A673 (cell line): ENCODE measurements around the gene GAR1. TPM values are rescaled to one million over a fixed set of nuclear protein-coding genes. Genes with fewer than 3 reads are reported as not detected.
"Not testable (repeated sequence)": the region's sequence is repeated elsewhere in the genome, so short reads cannot be mapped to it uniquely, and the experiment has no call there.

Source experiments
- BruUV-seq: library from RNA; stranded (reverse); fragments of 400-500 nt; replicated peaks from 2 replicates; lab custom pipeline; 2021; lab: Mats Ljungman, UMichigan
- CTCF ChIA-PET: fragments of 300-600 bp; sonication (Branson Sonifier 250); formaldehyde crosslinking; loops from one replicate; lab custom pipeline; 2022; ENCODE audit warnings: antibody characterized with exemption; lab: Charles Lee
- POLR2A ChIA-PET: fragments of 300-600 bp; sonication (Branson Sonifier 250); formaldehyde crosslinking; loops from one replicate; lab custom pipeline; 2022; ENCODE audit warnings: antibody characterized with exemption; ENCODE audit not compliant: low non-redundant PET; lab: Charles Lee
- DNase-seq: peaks from one replicate; pipeline ENCODE4 v3.0.0-alpha.2; 2015; ENCODE audit warnings: low spot score
- H3K27ac ChIP-seq: fragments of 200-600 bp; sonication (generic); 2 replicates; pipeline ENCODE4 v1.5.1; 2016; ENCODE audit warnings: mixed run types, low read depth, mild to moderate bottlenecking, mixed read lengths, antibody characterized with exemption, low read length; ENCODE audit not compliant: poor library complexity, severe bottlenecking
- H3K27me3 ChIP-seq: fragments of 200-600 bp; sonication (generic); replicated peaks from 2 replicates; pipeline ENCODE4 v1.6.1; 2017; ENCODE audit warnings: mixed run types, low read depth, mild to moderate bottlenecking, mixed read lengths, antibody characterized with exemption, low read length; ENCODE audit not compliant: insufficient read depth, poor library complexity
- H3K36me3 ChIP-seq: fragments of 200-600 bp; sonication (generic); 2 replicates; pipeline ENCODE4 v1.6.1; 2016; ENCODE audit warnings: mixed run types, mild to moderate bottlenecking, mixed read lengths, antibody characterized with exemption, low read length; ENCODE audit not compliant: insufficient read depth, poor library complexity, severe bottlenecking
- H3K4me1 ChIP-seq: fragments of 200-600 bp; sonication (generic); 2 replicates; pipeline ENCODE4 v1.6.1; 2017; ENCODE audit warnings: mixed run types, mild to moderate bottlenecking, mixed read lengths, antibody characterized with exemption, low read length; ENCODE audit not compliant: insufficient read depth, poor library complexity, severe bottlenecking
- H3K4me3 ChIP-seq: fragments of 200-600 bp; sonication (generic); 2 replicates; pipeline ENCODE4 v1.5.1; 2016; ENCODE audit warnings: low read depth, mixed run types, mild to moderate bottlenecking, mixed read lengths, low read length; ENCODE audit not compliant: poor library complexity, severe bottlenecking
- H3K9me3 ChIP-seq: fragments of 200-600 bp; sonication (generic); 2 replicates; pipeline ENCODE4 v1.6.1; 2016; ENCODE audit warnings: mixed run types, low read depth, mild to moderate bottlenecking, mixed read lengths, antibody characterized with exemption, low read length; ENCODE audit not compliant: poor library complexity, severe bottlenecking
- CTCF ChIP-seq: fragments of 300-800, 200-600 bp; sonication (generic); conservative IDR thresholded peaks from 2 replicates; pipeline ENCODE4 v1.5.1; 2017; ENCODE audit warnings: low read depth, mild to moderate bottlenecking, antibody characterized with exemption, low read length, moderate library complexity, mixed read lengths
- EZH2 ChIP-seq: fragments of 200-600 bp; sonication (generic); IDR thresholded peaks from 2 replicates; pipeline ENCODE4 v1.6.1; 2017; ENCODE audit warnings: borderline replicate concordance, low read depth, mild to moderate bottlenecking, mixed read lengths, antibody characterized with exemption, low read length; ENCODE audit not compliant: poor library complexity, severe bottlenecking
- intact Hi-C: fragments of 100-400 bp; cut with micrococcal nuclease; formaldehyde crosslinking; loops from one replicate; pipeline ENCODE4 v1.10.0; 2022; ENCODE audit not compliant: unreplicated experiment
- total RNA-seq: library from RNA; stranded (reverse); gene quantifications from 2 replicates; pipeline ENCODE4 v1.2.3, GENCODE V29; 2021

Gene GAR1
- total RNA-seq, 1 experiment from 2014 or later = 67.6 TPM

- Histone ChIP-seq H3K4me3 (no peak overlapping the region), H3K27ac (peak overlapping the region; percentile 22), H3K36me3 (no peaks in the 10 kb centered on the region), H3K9me3 (no peaks in the 10 kb centered on the region), H3K4me1 (peaks cover 3% of the 10 kb centered on the region), H3K27me3 (no peaks in the 10 kb centered on the region)
- intact Hi-C loops = no loop called here
- CTCF ChIA-PET = no interaction called here
- BruUV-seq = no TSS peak
- POLR2A ChIA-PET = no interaction called here
- TF ChIP-seq CTCF (no peak), EZH2 (no peak)
- no peak for DNase-seq
These were observed 35.0 kb downstream of the GAR1 start for GRCh38 chr4:109850601-109851000.

DNA sequence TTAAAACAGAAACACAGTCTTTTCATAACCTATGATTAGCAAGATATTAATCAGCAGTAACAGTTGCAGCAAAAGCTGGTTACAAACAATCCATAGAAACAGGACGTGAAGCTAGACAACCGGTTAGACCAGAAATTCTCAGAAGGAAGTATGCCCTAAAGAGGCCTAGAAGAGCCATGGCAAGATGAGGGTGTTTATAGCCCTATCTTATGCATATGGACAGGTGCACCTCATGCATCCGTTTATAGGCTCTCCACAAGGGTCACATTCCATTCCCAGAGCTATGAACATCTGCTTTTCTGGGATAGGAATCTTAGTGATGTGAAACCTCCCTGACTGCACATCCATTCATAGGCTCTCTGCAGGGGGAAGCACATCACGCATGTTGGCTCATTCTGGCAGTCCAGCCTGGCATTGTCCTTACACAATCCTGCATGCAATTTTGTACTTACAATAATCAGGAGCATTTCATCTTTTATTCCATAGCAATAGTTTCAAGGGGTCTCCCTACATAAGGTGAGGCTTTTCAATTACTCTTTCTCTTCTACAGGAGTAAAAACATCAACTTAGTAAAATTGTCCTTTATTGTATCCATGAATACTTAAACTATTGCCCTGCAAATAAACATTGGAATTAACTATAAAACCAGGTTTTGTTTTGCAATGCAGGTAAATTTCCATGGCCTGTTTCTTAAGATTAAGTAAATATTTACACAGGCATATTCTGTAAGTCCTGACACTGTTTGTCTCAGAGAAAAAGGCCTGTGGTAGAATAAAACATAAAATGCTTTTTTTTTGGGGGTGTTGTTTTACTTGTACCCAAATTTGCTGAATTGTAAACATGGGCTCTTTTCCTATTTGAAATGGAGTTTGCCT lies 44.1 kb downstream of the GAR1 start:
- H3K4me1 ChIP-seq, DNase-seq, intact Hi-C loops, BruUV-seq, H3K27me3 ChIP-seq, POLR2A ChIA-PET, H3K36me3 ChIP-seq, CTCF ChIA-PET, H3K27ac ChIP-seq, H3K4me3 ChIP-seq: not testable (repeated sequence)
- H3K9me3 ChIP-seq = peaks cover 11% of the 10 kb centered on the region

DNA sequence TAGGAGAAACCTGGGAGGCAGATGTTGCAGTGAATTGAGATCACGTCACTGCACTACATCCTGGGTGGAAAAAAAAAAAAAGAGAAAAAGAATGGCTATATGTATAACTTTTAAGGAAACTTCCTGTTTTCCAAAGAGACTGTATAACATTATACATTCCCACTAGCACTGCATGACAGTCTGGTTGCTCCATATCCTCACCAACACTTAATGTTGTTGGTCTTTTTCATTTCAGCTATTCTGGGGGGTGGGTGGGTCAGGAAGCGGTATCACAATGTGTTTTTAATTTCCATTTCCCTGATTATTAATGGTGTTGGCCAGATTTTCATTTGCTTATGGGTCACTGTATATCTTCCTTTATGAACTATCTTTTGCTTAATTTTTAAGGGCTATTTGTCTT lies 45.7 kb downstream of the GAR1 start:
- ChIA-PET CTCF (interaction anchor here (0.5 kb wide), 1 partner anchor 11 kb away, joined by 3 read pairs; no protein-coding TSS in a partner anchor), POLR2A (no interaction called here)
- Histone ChIP-seq H3K9me3 (peaks cover 11% of the 10 kb centered on the region), H3K27me3 (no peaks in the 10 kb centered on the region), H3K36me3 (no peaks in the 10 kb centered on the region), H3K4me3 (no peak overlapping the region), H3K27ac (no peak overlapping the region), H3K4me1 (no peaks in the 10 kb centered on the region)
- TF ChIP-seq CTCF (no peak), EZH2 (no peak)
- intact Hi-C loops = no loop called here
- no peak for DNase-seq
- BruUV-seq = no TSS peak
